Middle frontal gyrus (tissue), 1 donor: ENCODE data around the gene YWHAH.
A peak's percentile ranks its signal among the peaks of the same experiment; 100 is the strongest.

ENCODE experiments used
- DNase-seq: peaks from one replicate; pipeline ENCODE4 v3.0.0-alpha.2; 2015; ENCODE audit warnings: low spot score; ENCODE audit errors: extremely low spot score

The YWHAH gene

DNA sequence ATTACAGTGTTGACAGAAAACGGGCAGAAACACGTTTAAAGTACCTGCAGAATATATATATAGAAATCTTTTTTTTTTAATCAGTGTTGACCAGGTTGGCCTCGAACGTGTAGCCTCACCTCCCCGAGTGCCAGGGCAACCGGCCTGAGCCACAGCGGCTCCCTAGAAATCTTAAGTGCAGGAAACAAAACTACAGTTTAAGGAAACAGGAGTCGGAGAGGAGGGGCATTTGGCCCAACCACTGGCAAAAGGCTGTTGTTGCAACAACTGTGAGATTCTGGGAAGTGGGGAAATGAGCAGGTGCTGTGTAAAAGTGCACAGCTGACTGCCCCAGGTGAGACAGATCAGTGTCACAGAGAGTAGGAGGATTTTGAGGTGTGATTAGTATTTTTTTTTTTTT, 3.7 kb downstream of the YWHAH start:
- DNase-seq = no peak

GRCh38 chr22:31950226-31950625, 5.9 kb downstream of the YWHAH start:
- no peak for DNase-seq

GRCh38 chr22:31951194-31952093, 7.1 kb downstream of the YWHAH start:
- DNase-seq = no peak

DNA sequence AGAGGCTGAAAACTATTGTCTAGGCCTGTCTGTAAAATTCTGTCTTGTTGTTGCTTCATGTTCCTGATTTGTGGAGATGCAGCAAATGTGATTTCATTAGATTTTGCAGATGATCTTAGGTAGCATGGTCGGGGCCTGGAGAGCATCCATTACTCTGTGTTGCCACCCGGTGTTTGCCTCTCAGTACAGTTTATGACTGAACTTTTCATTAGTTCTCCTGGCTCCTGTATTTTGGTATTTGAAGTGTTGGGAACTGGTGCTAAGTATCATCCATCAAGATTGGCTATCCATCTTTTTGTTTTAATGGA, 7.7 kb downstream of the YWHAH start:
- no peak for DNase-seq

- DNase-seq = no peak
Measured at GRCh38 chr22:31952472-31952871, 8.1 kb downstream of the YWHAH start.

DNA sequence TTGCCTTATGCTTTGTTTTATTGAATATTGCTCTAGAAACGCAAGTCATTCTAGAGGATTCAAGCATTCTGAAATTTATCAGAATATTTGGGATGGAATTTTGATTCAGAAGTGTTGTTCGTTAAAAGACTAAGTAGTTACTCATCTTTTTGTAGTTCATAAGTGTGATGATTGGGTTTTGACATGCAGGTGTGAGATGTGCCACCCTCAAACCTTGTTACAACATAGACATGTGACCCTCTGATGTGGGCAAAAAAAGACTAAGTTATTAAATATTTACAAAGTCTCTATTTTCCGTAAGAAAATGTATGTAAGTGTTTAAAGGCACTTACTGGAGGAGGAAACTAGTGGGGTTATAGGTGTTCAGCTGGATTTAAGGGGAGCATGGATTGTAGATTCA, 8.9 kb downstream of the YWHAH start:
- DNase-seq = no peak

- no peak for DNase-seq
Measured at GRCh38 chr22:31954535-31955523, 10.5 kb downstream of the YWHAH start.

DNA sequence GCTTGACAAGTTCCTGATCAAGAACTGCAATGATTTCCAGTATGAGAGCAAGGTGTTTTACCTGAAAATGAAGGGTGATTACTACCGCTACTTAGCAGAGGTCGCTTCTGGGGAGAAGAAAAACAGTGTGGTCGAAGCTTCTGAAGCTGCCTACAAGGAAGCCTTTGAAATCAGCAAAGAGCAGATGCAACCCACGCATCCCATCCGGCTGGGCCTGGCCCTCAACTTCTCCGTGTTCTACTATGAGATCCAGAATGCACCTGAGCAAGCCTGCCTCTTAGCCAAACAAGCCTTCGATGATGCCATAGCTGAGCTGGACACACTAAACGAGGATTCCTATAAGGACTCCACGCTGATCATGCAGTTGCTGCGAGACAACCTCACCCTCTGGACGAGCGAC, 12.0 kb downstream of the YWHAH start:
- DNase-seq = no peak

DNA sequence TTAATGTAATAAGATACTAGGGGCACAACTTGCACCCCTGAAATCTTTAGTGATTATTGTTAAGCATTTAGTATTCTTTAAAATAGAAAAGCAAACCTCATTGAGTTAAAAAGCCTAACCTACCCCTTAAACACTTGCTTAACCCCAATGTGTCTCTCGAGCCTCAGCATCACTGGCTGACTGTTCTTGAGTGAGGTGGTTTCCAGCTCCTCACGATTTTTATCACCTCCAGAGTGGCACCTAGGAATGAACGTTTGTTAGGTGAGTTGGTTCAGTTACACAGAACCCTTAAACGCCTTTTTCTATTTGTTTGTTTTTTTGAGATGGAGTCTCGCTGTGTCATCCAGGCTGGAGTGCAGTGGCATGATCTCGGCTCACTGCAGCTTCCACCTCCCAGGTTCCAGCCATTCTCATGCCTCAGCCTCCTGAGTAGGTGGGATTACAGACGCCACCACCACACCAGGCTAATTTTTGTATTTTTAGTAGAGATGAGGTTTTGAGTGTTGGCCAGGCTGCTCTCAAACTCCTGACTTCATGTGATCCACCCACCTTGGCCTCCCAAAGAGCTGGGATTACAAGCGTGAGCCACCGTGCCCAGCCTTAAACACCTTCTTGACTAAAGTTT, 13.7 kb downstream of the YWHAH start:
- DNase-seq = no peak

DNA sequence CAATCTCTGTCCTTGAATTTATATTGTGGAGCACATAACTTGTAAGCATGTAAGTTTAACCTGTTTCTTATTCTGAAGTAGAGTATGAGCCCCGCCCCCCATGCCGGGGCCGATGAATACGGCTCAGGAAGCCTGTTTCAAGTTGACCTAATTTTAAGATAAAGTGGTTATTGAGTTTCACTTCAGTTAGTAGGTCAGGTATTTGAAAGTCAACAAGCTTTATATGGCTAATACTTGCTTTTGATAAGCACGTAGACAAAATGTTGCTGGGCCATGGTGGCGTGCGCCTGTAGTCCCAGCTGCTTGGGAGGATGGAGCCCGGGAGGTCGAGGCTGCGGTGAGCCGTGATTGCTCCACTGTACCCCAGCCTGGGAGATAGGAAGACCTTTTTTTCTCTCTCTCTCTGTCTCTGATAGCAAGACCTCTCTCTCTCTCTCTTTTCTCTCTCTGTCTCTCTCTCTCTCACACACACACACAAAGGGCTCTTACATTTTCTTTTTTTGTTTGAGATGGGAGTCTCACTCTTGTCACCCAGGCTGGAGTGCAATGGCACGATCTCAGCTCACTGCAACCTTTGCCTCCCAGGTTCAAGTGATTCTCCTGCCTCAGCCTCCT, 14.4 kb downstream of the YWHAH start:
- no peak for DNase-seq

GRCh38 chr22:31960767-31961166, 16.4 kb downstream of the YWHAH start:
- no peak for DNase-seq

DNA sequence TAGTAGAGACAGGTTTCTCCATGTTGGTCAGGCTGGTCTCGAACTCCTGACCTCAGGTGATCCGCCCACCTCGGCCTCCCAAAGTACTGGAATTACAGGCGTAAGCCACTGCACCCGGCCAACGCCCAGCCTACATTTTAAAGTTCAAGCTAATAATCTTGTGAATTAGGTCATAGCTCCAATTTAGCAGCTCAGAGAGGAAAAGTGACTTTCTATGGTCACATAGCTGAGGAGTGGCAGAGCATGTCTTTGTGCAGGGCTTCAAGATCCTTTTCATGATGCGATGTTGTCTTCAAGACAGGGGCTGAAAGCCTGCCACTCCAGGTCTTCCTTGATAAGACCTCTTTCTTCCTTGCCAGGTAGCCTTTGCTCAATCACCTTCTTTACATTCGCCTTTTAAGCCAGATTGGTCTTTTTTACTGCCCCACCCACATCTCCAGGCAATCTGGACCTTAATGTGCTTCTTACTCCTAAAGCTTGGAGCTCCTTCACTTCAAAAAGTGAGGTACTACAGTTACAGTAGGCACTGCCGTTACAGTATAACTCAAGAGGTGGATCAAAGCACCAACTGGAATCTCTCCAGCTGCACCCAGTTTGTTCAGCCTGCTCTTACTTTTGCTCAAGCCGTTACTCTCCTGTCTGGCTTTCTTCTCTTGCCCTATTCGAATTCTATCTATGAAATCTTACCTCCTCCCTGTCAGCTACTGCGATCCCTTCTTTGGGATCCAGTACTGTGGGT, 18.2 kb downstream of the YWHAH start:
- DNase-seq = no peak

DNA sequence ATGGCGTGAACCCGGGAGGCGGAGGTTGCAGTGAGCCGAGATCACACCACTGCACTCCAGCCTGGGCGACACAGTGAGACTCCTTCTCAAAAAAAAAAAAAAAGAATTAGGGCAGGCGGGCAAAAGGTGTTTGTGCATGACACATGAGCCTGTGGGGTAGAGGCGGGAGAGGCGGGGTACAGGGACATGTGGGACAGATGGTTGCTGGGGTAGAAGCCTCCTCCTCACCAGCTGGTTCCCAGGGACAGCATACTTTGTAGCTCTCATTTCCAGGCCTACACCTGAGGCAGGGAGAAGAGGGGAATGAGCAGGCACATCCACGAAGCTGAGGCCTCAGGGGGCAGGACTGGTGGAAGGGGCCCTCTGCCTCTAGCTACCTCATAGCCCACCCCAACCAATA, 23.7 kb downstream of the YWHAH start:
- no peak for DNase-seq

DNA sequence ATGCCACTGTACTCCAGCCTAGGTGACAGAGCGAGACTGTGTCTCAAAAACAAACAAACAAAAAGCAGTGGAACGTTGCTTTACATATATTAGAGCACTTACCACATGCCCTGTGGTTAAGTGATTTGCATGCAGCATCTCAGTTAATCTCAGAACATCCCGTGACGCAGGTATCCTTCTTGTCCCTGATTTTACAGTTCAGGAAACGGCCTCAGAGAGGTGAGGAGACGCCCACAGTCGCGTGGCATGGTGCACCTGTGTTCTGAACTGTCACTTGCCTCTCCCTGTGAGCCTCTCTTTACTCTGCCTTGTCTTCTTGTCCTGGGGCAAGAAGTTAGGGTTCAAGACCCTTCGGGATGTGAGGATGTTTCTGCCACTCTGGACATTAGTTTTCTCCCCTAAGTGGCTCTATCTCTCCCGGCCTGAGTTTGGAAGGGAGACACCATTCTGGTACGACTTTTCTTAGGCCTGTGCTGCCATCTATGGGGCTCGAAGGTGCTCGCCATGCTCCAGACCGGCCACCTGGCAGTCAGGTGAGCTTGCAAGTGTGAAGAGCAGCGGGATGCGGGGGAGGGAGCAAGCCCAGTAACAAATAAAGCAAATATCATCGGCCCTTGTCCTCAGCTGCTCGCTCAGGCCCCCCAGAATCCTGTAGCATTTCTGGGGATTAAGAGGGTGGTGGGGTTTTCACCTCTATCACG, 25.6 kb downstream of the YWHAH start:
- DNase-seq = peak; percentile 67

DNA sequence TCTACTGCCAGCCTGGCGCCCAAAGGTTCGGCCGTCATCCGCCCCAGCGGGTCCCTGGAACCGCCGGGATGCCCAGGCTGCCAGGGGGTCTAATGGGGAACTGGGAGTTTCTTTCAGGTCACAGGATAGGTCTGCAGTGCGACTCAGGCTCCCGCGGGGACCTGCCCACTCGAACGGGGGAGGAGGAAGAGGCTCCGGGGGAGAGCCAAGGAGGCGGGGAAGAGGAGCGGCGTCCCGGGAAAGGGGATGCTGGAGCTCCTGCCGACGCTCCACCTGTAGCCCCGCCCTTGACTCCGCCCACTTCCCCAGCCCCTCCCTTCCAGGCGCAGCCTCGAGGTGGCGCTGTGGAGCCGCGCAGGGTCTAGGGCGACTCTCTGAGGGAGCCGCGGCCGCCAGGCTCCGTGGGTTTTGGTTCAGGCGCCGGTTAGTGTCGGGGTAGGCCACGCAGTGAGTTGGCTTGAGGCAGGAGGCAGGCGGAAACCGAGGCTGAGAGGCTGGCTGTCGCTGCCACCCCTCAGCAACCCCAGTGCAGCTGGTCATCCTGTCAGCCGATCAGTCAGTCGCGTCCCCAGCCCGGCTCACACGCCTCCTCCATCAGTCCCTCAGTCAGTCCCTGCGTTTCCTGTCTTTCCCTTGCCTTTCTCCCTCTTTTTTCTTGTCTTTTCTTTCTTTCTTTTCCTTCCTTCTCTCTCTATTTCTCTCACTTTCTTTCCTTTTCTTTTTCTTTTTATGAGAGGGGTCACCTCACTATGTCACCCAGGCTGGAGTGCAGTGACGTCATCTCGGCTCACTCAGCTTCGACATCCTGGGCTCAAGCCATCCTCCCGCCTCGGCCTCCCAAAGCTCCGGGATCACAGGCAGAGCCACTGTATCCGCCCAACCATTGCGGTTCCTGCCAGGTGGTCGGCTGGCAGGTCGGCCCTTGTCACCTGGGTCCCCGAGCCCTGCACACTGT, 26.4 kb downstream of the YWHAH start:
- DNase-seq = peak; percentile 78

- DNase-seq = no peak
Measured at GRCh38 chr22:31972180-31972579, 27.8 kb downstream of the YWHAH start.

DNA sequence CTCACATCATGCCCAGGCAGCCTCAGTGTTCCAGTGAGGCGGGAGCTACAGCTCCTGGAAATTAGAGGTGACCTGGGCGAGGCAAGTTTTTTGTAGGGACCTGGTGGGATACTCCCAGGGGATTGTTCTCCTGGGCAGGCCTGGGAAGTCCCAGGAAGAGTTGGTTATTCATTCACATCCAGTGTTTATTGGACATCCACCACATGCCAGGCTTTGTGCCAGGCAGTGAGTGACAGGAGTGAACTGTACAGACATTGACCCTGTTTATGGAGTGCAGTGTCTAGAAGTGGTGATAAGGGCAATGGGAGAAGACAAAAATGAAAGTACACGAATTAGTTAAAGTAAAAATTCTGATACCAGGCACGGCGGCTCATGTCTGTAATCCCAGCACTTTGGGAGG, 29.4 kb downstream of the YWHAH start:
- DNase-seq = no peak

GRCh38 chr22:31977141-31977841, 33.0 kb downstream of the YWHAH start:
- no peak for DNase-seq
